Stimulated activated CD4-positive, alpha-beta T cell treated with anti-CD3 and anti-CD28 coated beads, Interleukin-15, amount 100 ng/mL, for 24 hours (primary cell): ENCODE results near the gene PARD3B.

Experiments used
- DNase-seq: peaks from one replicate; pipeline ENCODE4 v3.0.0-alpha.2; 2020

Gene PARD3B

DNA sequence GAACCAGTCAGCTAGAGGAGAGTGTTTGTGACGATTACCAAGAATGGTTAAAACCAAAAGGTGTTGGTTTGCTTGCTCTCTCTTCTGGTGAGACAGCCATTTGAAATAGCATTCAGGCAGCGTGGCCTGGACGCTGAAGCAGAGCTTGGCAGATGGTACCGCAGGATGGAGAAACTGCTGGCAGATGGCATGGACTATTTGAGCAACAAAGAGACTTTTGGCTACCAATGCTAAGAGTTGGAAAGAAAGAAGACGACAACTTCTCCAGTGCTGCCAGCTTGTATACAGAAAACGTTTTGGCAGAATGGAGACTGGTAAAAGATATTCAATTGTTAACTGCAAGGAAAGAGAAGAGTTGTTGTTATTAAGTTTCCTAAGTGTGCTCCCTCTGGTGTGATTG, 315.0 kb downstream of the PARD3B start:
- no peak for DNase-seq

DNA sequence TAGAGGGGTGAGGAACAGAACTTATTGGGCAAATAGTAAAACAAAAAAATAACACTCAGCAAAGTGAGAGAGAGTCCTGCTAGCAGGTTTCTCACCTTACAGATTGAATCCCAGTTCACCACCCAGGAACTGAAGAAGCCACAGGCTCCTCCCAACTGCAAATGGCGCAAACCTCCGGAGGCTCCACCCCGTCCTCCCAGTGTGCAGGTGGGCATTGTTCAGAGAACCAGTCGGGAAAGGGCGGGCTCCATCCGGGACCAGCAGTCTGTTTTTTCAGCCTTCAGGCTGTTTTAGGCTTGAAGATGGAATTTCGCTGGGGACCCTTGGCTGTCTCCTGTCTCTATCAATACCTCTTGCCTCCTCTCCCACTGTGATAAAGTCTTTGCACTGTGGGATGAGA, 317.5 kb downstream of the PARD3B start:
- no peak for DNase-seq

DNA sequence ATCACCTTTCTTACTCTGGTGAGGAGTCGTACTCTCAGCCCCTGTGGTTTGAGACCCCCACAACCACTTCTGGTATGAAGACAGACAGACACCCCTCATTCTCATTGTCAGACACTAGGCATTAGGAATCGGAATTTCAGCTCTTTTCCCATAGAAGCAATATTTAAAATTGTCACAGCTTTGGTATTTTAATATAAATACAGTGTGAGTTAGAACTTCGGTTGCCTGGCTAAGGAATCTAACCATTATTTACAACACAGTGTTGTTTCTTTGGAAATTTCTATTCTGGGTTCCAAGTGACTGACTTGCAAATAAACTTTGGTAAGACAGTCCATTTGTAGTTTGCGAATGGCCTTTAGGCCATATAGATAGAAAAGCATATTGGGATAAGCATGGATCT, 318.1 kb downstream of the PARD3B start:
- no peak for DNase-seq

- no peak for DNase-seq
Measured at GRCh38 chr2:204869132-204869823, 324.0 kb downstream of the PARD3B start.

- no peak for DNase-seq
Measured at GRCh38 chr2:204870053-204870452, 324.8 kb downstream of the PARD3B start.

DNA sequence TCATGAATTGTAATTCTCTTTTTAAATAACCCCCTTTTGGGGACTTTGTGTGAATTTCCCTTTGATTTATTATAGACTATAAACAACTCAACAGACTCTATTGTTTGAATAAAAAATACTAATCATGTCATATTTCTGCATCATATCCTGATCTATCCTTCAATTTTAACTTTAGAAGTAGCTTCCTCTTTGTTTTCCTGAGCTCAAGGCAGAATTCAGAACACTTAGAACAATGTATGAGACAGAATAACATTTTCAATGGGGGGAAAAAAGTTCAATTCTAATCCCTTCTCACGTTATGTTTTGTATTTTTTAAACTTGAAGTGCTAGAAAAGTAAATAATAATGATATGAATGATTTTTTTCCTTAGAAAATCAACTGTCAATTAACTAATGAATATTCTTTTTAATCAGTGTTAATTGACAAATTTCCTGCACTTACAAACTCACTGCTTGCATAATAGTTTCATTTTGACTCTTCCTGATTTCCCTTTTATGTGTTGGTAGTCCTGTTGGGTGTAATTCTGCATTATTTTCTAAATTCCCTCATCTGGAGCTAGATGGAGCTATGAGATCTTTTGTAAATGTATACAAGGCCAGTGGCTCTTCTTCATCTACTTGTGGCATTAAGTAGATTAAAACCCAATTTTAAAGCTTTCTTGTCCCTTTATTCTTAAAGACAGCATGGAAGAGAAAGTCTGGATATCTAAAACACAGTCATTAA, 326.1 kb downstream of the PARD3B start:
- DNase-seq = no peak

GRCh38 chr2:204876311-204876710, 331.0 kb downstream of the PARD3B start:
- DNase-seq = no peak

DNA sequence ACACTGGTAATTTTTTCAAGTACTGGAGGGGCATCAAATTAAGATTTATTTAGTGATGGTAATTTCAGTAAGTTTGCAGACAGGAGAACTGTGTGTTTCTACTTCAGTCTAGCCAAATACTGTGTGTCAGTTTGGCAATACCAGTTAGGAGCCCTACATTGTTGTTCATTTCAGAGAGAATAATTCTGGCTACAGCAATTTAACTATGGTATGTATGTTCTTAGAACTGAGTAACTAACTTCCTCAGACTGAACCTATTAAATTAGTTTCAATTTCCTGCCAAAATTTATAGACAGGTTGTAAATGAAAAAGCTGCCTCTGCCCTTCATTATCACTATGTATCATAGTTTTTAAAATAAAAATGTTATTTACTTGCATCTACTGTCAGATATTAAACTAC, 332.4 kb downstream of the PARD3B start:
- DNase-seq = no peak

GRCh38 chr2:204880928-204881327, 335.7 kb downstream of the PARD3B start:
- no peak for DNase-seq

DNA sequence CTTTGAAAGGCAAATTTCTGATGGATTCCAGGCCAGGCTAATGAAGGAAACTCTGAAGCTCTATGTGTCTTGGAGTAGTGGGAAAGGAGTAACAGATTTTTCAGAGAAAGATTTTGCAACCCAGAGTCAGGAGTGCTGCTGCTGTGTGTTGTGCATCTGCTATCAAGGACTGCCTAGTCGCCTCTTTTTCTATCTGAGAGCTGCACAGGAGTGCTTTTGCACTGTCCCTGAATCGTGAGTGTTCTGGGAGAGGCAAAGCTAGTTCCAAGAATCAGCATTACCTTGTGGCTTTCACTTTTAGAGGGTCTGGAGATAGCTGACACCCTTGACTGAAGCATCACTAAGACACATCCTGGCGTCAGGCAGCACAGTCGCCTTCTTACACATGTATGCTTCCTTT, 336.4 kb downstream of the PARD3B start:
- peak; percentile 9 for DNase-seq

DNA sequence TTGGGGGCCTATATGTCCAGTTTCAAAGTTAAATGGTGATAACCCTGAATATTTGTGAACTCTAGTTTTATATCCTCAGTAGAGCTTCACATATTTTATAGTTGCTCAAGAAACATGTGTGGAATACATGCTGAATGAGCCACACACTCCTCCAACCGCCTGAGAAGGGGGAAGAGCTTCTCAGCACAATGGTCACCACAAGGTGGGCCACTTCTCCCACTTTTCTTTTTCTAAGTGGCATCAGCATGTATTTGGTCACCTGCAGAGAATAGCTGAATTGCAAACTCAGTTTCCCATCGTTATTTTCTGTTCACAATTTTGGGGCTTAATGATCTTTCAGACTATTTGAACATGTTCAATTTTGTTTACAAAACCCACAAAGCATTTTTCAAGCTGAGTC, 340.5 kb downstream of the PARD3B start:
- DNase-seq = no peak

- DNase-seq = no peak
Measured at GRCh38 chr2:204886713-204887112, 341.4 kb downstream of the PARD3B start.

GRCh38 chr2:204888222-204888621, 342.9 kb downstream of the PARD3B start:
- DNase-seq = no peak

GRCh38 chr2:204890680-204891079, 345.4 kb downstream of the PARD3B start:
- DNase-seq = no peak

GRCh38 chr2:204891739-204892138, 346.5 kb downstream of the PARD3B start:
- no peak for DNase-seq

DNA sequence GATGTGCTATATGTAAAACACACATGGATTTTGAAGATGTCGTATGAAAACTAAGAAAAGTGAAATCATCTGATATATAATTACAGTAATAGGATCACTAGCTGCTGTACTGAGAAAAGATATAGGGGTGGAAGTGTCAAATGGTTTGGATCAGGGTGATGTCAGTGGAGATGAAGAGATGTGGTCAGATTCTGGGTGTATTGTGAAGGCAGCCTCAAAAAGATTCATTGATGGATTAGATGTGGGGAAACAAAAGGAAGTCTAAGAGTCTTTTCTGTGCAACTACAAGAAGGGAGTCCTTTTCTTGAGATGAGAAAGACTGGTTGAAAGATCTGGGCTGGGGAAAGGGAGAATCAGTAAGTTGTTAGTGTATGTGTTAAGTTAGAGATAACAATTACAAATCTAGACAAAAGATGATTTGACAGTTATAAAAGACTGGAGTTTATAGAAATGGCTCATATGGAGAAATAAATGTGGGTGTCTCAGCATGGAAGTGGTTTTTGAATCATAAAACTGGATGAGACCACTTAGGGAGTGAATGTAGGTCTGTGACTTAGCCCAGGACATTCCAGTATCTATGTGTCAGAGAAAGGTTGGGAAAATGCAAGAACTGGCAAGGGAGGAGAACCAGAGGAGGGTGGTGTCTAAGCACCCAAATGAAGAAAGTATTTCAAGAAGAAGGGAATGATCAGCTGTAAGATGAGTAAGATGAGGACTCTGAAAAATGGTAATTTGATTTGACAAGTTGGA, 347.4 kb downstream of the PARD3B start:
- DNase-seq = no peak

- DNase-seq = no peak
Measured at GRCh38 chr2:204896146-204896545, 350.9 kb downstream of the PARD3B start.

DNA sequence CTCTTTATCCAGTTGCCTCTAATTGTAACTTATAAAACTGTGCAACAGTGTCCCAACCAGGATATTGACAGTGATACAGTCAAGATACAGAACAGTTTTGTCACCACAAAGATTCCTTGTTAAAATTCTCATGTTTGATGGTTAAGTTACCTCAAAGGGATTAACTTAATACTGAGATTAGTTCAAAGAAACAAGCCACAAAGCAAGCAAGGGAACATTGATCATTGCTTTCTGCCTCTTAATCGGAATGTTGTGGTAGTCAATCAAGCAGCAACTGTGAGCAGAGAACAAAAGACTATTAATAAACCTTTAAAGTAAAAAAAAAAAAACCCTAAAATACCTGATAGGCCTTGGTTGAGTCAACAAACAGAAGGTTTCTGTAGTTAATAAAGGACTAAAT, 352.3 kb downstream of the PARD3B start:
- no peak for DNase-seq

DNA sequence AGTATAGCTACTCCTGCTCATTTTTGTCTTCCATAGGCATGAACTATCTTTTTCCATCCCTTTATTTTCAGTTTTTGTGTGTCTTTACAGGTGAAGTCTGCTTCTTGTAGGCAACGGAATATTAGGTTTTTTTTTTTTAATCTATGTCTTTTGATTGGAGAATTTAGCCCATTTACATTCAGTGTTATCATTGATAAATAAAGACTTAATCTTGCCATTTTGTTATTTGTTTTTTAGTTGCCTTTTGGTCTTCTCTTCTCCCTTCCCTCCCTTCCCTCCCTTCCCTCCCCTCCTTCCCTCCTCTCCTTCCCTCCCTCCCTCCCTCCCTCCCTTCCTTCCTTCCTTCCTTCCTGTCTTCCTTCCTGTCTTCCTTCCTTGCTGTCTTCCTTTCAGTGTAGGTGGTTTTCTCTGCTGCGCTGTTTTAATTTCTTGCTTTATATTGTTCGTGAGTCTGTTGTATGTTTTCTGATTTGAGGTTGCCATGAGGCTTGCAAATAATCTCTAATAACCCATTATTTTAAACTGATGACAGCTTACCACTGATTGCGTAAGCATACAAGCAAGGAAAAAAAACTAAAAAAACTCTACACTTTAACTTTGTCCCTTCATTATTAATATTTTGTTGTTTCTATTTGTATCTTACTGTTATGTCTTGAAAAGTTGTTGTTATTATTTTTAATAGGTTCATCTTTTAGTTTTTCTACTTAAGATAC, 353.8 kb downstream of the PARD3B start:
- no peak for DNase-seq

GRCh38 chr2:204899983-204900382, 354.7 kb downstream of the PARD3B start:
- no peak for DNase-seq

- no peak for DNase-seq
Measured at GRCh38 chr2:204900487-204900886, 355.2 kb downstream of the PARD3B start.

DNA sequence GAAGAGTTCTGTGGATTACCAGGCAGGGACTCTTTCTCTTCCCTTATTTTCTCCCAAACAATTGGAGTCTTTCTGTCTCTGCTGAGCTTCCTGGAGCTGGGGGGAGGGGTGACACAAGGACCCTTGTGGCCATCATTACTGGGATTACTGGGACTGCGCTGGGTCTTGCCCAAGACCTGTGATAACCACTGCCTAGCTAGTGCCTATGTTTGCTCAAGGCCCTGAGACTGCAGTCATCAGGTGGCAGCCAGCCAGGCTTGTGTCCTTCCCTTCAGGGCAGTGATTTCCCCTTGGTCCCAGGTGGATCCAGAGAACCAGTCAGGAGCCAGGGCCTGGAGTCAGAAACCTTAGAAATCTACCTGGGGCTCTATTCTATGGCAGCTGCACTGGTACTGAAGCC, 355.6 kb downstream of the PARD3B start:
- no peak for DNase-seq

DNA sequence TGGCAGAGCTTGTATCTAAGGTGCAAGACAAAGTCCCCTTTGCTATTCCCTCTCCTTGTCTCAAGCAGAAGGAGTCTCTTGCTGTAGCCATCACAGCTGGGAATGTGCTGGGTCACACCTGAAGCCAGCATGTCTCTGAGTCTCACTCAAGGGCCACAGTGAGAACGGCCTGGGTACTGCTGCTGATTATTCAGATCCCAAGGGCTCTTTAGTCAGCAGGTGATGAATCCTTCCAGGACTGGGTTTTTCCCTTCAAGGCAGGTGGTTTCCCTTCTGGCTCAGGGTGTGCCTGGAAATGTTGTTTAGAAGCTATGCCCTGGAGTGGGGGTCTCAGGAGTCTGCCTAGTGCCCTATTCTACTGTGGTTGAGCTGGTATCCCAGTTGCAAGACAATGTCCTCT, 356.3 kb downstream of the PARD3B start:
- no peak for DNase-seq
